Activated CD4-positive, alpha-beta T cell treated with anti-CD3 and anti-CD28 coated beads for 4 hours (primary cell): ENCODE data around the gene ELOVL2.
A peak's percentile ranks its signal among the peaks of the same experiment; 100 is the strongest.
"Not testable (repeated sequence)": the region's sequence is repeated elsewhere in the genome, so short reads cannot be mapped to it uniquely, and the experiment has no call there.

ENCODE experiments used
- DNase-seq, 2 donors: peaks; one replicate each; pipeline ENCODE4 v3.0.0-alpha.2; 2020

Gene ELOVL2

DNA sequence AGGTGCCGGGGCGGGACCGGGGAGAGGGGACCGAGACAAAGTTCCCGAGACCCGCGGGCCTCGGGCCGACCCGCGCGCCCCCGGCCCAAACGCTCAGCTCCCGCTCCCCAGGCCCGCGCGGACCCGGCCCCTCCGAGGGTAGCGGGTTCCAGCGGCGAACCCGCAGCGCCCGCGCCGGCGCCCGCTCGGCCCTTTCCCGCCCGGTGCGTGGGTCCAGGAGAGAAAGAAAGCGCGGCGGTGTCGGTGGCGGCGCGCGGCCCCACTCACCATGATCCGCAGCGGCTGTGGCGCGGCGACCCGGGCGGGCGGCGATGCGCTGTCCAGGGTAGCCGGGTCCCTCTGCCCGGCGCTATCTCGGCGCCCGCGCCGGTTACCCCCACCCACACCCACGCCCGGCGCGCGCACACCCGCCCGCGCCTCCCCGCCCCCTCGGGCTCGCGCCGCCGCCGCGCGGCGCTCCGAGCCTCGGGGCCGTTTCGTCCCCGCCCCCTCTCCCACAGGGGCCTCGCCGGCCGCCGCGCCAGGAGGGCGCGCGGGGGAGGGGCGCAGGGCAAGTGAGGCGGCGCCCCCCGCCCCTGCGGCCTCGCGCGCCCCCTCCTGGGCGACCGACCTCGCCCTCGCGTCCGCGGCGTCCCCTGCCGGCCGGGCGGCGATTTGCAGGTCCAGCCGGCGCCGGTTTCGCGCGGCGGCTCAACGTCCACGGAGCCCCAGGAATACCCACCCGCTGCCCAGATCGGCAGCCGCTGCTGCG lies at the start of gene ELOVL2:
ELOVL2 (minus strand) TSS at position 345 of the 751 bp plus-strand sequence; CDS start at position 270, 75 bp downstream.
- peak; percentile 1 to 2 for DNase-seq

DNA sequence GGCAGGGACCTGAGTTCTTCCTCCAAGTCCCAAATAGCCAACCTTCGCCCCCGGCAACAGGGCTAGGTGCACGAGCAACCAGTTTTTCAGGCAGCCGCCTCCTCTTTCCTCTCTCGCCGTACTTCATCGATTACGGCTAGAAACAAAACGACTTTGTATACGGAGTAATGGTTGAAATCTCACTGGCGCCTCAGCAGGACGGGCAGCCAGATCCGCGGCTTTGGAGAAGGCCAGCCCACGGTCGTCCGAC lies 49.2 kb upstream of the ELOVL2 start:
- no peak for DNase-seq

- DNase-seq = no peak
These were observed 48.7 kb upstream of the ELOVL2 start for GRCh38 chr6:11092668-11093375.

DNA sequence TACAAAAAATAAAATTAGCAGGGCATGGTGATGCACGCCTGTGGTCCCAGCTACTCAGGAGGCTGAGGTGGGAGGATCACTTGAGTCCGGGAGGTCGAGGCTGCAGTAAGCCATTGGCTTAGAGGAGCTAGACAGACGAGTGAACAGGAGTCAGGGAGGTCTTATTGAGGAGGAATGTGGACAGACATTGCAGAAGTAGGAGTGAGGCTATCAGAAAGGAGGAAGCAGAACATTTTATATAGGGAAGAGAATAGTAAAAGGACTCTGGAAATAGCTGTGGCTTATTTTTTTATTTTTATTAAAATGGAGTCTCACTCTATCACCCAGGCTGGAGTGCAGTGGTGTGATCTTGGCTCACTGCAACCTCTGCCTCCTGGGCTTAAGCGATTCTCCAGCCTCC lies 47.0 kb upstream of the ELOVL2 start:
- DNase-seq = not testable (repeated sequence)

- DNase-seq = no peak
These were observed 45.6 kb upstream of the ELOVL2 start for GRCh38 chr6:11089695-11090094.

DNA sequence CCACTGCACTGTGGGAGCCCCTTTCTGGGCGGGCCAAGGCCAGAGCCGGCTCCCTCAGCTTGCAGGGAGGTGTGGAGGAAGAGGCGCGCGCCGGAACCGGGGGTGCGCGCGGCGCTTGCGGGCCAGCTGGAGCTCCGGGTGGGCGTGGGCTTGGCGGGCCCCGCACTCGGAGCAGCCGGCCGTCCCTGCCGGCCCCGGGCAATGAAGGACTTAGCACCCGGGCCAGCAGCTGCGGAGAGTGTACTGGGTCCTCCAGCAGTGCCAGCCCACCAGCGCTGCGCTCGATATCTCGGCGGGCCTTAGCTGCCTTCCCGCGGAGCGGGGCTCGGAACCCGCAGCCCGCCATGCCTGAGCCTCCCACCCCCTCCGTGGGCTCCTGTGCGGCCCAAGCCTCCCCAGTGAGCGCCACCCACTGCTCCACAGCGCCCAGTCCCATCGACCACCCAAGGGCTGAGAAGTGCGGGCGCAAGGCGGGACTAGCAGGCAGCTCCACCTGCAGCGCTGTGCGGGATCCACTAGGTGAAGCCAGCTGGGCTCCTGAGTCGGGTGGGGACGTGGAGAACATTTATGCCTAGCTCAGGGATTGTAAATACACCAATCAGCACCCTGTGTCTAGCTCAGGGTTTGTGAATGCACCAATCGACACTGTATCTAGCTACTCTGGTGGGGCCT lies 43.2 kb upstream of the ELOVL2 start:
- not testable (repeated sequence) for DNase-seq

GRCh38 chr6:11085758-11086435 lies 41.8 kb upstream of the ELOVL2 start:
- DNase-seq = no peak

GRCh38 chr6:11083956-11084355 lies 39.9 kb upstream of the ELOVL2 start:
- DNase-seq = no peak

GRCh38 chr6:11083491-11083890 lies 39.4 kb upstream of the ELOVL2 start:
- DNase-seq = no peak

GRCh38 chr6:11080296-11080695 lies 36.2 kb upstream of the ELOVL2 start:
- no peak for DNase-seq

DNA sequence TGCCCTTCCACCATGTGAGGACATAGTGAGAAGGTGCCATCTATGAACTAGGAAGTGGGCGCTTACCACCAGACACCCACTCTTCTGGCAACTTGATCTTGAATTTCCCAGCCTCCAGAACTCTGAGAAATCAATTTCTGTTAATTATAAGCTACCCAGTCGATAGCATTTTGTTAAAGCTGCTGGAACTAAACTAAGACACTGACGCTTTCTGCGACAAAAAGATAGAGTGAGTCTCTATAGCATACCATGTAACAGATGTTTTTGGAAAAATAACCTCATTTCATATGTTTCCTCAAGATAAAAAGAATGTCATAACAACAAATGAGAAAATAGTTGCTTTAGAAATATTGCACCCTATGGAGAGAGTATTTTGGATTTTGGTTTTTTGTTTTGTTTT lies 34.2 kb upstream of the ELOVL2 start:
- DNase-seq = no peak

DNA sequence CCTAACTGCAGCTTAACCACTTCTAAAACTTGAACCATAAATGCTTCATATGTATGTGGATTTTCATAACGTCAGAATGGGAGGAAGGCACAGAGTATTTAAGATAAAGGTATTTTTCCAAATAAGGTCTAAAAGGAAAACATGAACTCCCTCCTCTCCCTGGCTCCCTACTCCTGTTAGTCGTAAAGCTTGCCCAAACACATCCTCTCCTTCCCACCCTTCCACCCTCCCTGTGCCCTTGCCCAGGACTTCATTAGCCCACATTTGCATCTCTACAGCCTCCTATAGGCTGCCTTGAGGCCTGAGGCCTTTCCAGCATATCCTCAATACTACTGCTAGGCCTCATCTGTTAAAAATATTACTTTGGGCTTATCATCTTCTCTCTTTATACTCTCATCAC lies 32.4 kb upstream of the ELOVL2 start:
- DNase-seq = no peak

GRCh38 chr6:11072101-11072500 lies 28.0 kb upstream of the ELOVL2 start:
- DNase-seq = no peak

GRCh38 chr6:11069760-11070159 lies 25.7 kb upstream of the ELOVL2 start:
- DNase-seq = no peak

GRCh38 chr6:11067348-11067747 lies 23.2 kb upstream of the ELOVL2 start:
- DNase-seq = no peak

DNA sequence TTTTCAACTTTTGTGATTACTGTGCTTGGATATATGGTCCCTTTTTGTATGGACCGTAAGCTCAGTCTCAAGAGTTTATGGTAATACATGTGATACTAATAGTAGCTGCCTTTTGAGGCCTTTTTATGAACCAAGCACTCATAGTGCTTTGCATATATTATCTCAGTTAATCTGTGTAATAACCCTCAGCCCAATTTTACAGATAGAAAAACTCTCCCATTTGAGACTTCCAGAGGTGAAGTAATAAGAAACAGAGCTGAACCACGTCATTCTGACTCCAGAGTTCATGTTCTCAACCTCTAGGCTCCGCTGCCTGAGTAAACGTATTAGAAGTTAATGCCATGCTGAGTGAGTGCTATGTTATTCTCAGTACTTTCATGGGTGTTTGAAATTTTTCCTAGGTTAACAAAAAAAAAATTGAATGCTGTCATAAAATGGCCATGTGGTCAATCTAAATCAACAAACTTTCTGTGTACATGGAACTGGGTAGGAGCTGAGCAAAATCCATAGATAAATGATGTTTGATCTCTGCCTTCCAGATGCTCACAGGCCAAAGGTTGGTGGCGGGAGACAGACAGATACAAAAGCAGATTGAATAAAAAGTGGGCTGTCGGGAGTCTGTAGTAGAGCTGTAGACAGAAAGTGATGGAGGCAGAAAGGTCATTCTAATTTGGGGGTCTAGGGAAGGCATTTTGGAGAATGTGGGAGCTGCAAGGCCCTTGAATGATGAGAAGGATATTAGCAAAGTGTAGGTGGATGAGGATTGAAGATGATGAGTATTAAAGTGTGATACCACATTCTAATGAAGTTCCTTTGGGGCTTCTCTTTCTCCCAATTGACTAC lies 22.6 kb upstream of the ELOVL2 start:
- DNase-seq = no peak

DNA sequence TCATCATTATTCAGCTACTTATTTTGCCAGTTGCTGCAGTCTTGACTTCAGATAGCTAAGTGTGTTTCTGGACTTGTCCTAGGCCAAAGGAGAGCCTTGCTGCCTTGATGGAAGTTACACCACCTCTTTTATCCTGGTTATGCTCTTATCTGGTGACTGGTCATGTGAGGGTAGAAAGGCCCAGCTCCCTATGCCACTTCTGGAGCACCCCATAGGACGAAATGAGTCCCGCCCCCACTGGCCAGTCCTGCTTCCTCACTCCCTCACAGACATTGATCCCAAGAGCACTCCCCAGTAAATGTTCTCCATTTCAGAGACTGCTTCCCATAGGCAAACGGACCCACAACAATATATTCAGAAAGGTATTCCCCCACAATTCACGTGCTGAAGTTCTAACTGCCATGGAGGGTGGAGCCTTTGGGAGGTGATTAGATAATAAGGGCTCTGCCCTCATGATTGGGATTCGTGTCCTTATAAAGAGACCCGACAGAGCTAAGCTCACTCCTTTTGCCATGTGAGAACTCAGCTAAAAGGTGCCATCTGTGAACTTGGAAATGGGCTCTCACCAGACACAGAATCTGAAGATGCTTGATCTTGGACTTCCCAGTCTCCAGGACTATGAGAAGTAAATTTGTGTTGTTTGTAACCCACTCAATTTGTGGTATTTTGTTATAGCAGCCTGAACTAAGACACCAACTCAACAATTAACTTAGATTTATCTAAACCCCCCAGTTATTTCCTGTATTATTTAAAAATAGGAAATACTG lies 21.5 kb upstream of the ELOVL2 start:
- no peak for DNase-seq

DNA sequence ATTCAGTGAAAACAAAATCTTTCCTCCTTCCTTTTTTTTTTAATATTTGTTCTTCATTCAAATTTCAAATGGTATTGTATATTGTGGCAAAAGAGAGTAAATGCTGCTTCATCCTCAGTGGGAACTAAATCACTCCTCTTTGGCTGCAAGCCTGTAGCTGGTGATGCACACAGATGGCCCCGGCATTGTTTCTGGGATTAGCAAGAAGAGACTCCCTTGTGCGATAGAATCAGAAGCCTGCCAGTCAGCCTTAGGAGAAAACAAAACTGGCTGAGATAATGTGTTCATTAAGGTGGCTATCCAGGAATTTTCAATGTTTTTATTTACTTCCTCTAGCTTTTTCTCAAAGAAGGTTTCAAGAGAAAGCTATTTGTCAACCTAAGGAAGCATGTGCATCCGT lies 20.7 kb upstream of the ELOVL2 start:
- DNase-seq = no peak

- no peak for DNase-seq
These were observed 18.6 kb upstream of the ELOVL2 start for GRCh38 chr6:11062715-11063114.

GRCh38 chr6:11062083-11062482 lies 18.0 kb upstream of the ELOVL2 start:
- DNase-seq = no peak

DNA sequence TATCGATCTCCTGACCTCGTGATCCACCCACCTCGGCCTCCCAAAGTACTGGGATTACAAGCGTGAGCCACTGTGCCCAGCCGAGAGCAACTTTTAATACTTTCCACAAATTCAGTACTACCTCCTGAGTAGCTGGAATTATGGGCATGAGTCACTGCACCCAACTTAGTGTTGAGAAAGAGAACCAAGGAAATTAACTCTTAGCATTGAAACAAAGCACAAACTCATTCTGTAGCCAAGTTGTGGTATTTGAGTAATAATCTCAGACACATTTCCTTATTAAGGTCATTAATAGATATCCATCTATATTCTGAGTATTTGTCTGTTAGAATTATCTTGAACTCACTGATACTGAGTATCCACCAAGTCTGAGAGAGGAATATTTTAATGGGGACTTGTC lies 14.3 kb upstream of the ELOVL2 start:
- DNase-seq = no peak

DNA sequence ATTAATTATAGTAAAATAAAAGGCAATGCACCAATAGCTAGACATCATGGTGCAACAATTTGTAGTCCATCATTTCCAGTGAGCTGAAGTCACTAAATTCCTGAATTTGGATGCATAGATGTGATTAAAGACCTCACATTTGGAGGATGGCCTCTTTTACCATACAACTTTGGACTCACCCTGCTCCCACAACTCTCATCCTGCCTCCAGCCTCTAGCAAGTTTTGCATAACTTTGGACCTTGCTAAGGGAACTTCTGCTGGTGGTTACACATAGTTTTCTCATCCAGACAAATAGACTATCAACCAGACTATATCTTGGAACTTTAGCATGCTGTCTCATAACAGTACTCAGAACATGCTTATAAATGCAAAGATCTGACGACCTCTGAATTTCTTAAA lies 12.8 kb upstream of the ELOVL2 start:
- no peak for DNase-seq
